ENCODE data around the gene ERI3.

ERI3 gene

GRCh38 chr1:44243782-44244495, 111.1 kb downstream of the ERI3 start:
- Histone ChIP-seq H3K4me3 (ENCODE audit: low read length, poor library complexity, severe bottlenecking) (no peak overlapping the region), H3K36me3 (ENCODE audit: insufficient read depth, low read length) (peaks cover 12% of the 10 kb centered on the region; the same call in 1 of the 2 replicates), H3K79me2 (ENCODE audit: insufficient read depth, low read length) (no peaks in the 10 kb centered on the region), H3K9ac (ENCODE audit: low read depth, low read length, poor library complexity, severe bottlenecking) (no peak overlapping the region), H2AFZ (ENCODE audit: low read length) (no peak overlapping the region), H3K4me1 (ENCODE audit: insufficient read depth, low read length, poor library complexity, severe bottlenecking) (peaks cover 8% of the 10 kb centered on the region), H3K9me3 (ENCODE audit: insufficient read depth, low read depth, low read length) (no peaks in the 10 kb centered on the region), H3K4me2 (ENCODE audit: low read depth, low read length, poor library complexity, severe bottlenecking) (no peak overlapping the region), H4K20me1 (ENCODE audit: insufficient read depth, low read length, poor library complexity, severe bottlenecking) (no peaks in the 10 kb centered on the region), H3K27me3 (ENCODE audit: insufficient read depth, low read length, poor library complexity, severe bottlenecking) (no peaks in the 10 kb centered on the region), H3K9me2 (replicated peaks; ENCODE audit: low read depth, low read length) (no peaks in the 10 kb centered on the region), H3F3A (ENCODE audit: low read depth) (no peaks in the 10 kb centered on the region)
- TF ChIP-seq CTCF (conservative IDR thresholded peaks at IDR 0.05; ENCODE audit: low read length) (no peak), EZH2phosphoT487 (IDR thresholded peaks at IDR 0.05; ENCODE audit: borderline replicate concordance) (no peak)

GRCh38 chr1:44242746-44243145, 112.3 kb downstream of the ERI3 start:
- TF ChIP-seq CTCF (conservative IDR thresholded peaks at IDR 0.05; ENCODE audit: low read length) (no peak), EZH2phosphoT487 (IDR thresholded peaks at IDR 0.05; ENCODE audit: borderline replicate concordance) (no peak)
- peaks cover 18% of the 10 kb centered on the region for H3K4me1 ChIP-seq (ENCODE audit: insufficient read depth, low read length, poor library complexity, severe bottlenecking)

GRCh38 chr1:44240802-44241671, 114.0 kb downstream of the ERI3 start:
- TF ChIP-seq EZH2phosphoT487 (IDR thresholded peaks at IDR 0.05; ENCODE audit: borderline replicate concordance) (no peak), CTCF (conservative IDR thresholded peaks at IDR 0.05; ENCODE audit: low read length) (no peak)
- Histone ChIP-seq H3K9me2 (replicated peaks; ENCODE audit: low read depth, low read length) (no peaks in the 10 kb centered on the region), H3K36me3 (ENCODE audit: insufficient read depth, low read length) (no peaks in the 10 kb centered on the region; the same call in 1 of the 2 replicates), H2AFZ (ENCODE audit: low read length) (no peak overlapping the region), H3K4me3 (ENCODE audit: low read length, poor library complexity, severe bottlenecking) (no peak overlapping the region), H3K4me2 (ENCODE audit: low read depth, low read length, poor library complexity, severe bottlenecking) (no peak overlapping the region), H3K9me3 (ENCODE audit: insufficient read depth, low read depth, low read length) (no peaks in the 10 kb centered on the region), H3K27me3 (ENCODE audit: insufficient read depth, low read length, poor library complexity, severe bottlenecking) (no peaks in the 10 kb centered on the region), H3F3A (ENCODE audit: low read depth) (no peaks in the 10 kb centered on the region), H3K4me1 (ENCODE audit: insufficient read depth, low read length, poor library complexity, severe bottlenecking) (peaks cover 24% of the 10 kb centered on the region), H3K9ac (ENCODE audit: low read depth, low read length, poor library complexity, severe bottlenecking) (no peak overlapping the region), H3K79me2 (ENCODE audit: insufficient read depth, low read length) (no peaks in the 10 kb centered on the region), H4K20me1 (ENCODE audit: insufficient read depth, low read length, poor library complexity, severe bottlenecking) (no peaks in the 10 kb centered on the region)

More at GRCh38 chr1:44242746-44243145, 112.3 kb downstream of the ERI3 start:
- Histone ChIP-seq H4K20me1 (ENCODE audit: insufficient read depth, low read length, poor library complexity, severe bottlenecking) (no peaks in the 10 kb centered on the region), H3K4me3 (ENCODE audit: low read length, poor library complexity, severe bottlenecking) (no peak overlapping the region), H3K79me2 (ENCODE audit: insufficient read depth, low read length) (no peaks in the 10 kb centered on the region), H3K4me2 (ENCODE audit: low read depth, low read length, poor library complexity, severe bottlenecking) (no peak overlapping the region), H3K9me3 (ENCODE audit: insufficient read depth, low read depth, low read length) (no peaks in the 10 kb centered on the region), H3K9ac (ENCODE audit: low read depth, low read length, poor library complexity, severe bottlenecking) (no peak overlapping the region), H3F3A (ENCODE audit: low read depth) (no peaks in the 10 kb centered on the region), H3K27me3 (ENCODE audit: insufficient read depth, low read length, poor library complexity, severe bottlenecking) (no peaks in the 10 kb centered on the region), H3K9me2 (replicated peaks; ENCODE audit: low read depth, low read length) (no peaks in the 10 kb centered on the region), H2AFZ (ENCODE audit: low read length) (no peak overlapping the region), H3K36me3 (ENCODE audit: insufficient read depth, low read length) (peaks cover 12% of the 10 kb centered on the region; the same call in 1 of the 2 replicates)
